IMR-90 (cell line): ENCODE results near the gene GPX4.

Source experiments
- CEBPB ChIP-seq: IDR thresholded peaks from 2 replicates; pipeline ENCODE4 v1.6.1; 2012; ENCODE audit warnings: low read depth, low read length, improper control_type of control experiment
- MAFK ChIP-seq: IDR thresholded peaks from 2 replicates; pipeline ENCODE4 v1.6.1; 2012; ENCODE audit warnings: low read depth, low read length, improper control_type of control experiment
- MAZ ChIP-seq: IDR thresholded peaks from 2 replicates; pipeline ENCODE4 v1.6.1; 2012; ENCODE audit warnings: low read depth, mild to moderate bottlenecking, low read length, improper control_type of control experiment, moderate library complexity, borderline replicate concordance
- MXI1 ChIP-seq: IDR thresholded peaks from 2 replicates; pipeline ENCODE4 v1.6.1; 2012; ENCODE audit warnings: low read depth, mild to moderate bottlenecking, low read length, moderate library complexity, borderline replicate concordance
- NFE2L2 ChIP-seq: fragments of 150-350 bp; IDR thresholded peaks from 2 replicates; pipeline ENCODE4 v1.6.1; 2016; ENCODE audit warnings: low read depth, mild to moderate bottlenecking, low read length
- POLR2A ChIP-seq: IDR thresholded peaks from 2 replicates; pipeline ENCODE4 v1.6.1; 2012; ENCODE audit warnings: mild to moderate bottlenecking, low read depth, low read length
- RAD21 ChIP-seq: IDR thresholded peaks from 2 replicates; pipeline ENCODE4 v1.6.1; 2012; ENCODE audit warnings: low read length, improper control_type of control experiment
- RCOR1 ChIP-seq: IDR thresholded peaks from 2 replicates; pipeline ENCODE4 v1.6.1; 2012; ENCODE audit warnings: mild to moderate bottlenecking, low read length, improper control_type of control experiment; ENCODE audit not compliant: insufficient replicate concordance
- SMC3 ChIP-seq: fragments of 150-350 bp; IDR thresholded peaks from 2 replicates; pipeline ENCODE4 v1.6.1; 2016; ENCODE audit warnings: low read depth, mild to moderate bottlenecking, antibody characterized with exemption, low read length, moderate library complexity
- USF2 ChIP-seq: fragments of 150-350 bp; IDR thresholded peaks from 2 replicates; pipeline ENCODE4 v1.6.1; 2017; ENCODE audit warnings: mild to moderate bottlenecking, antibody characterized with exemption, low read length, low read depth
- TF ChIP-seq, protein P1 (sequence below): conservative IDR thresholded peaks from 2 replicates; pipeline ENCODE4 v1.5.1; 2012; ENCODE audit warnings: mild to moderate bottlenecking, low read depth, low read length, improper control_type of control experiment
- TF ChIP-seq, protein P2 (sequence below): fragments of 150-350 bp; IDR thresholded peaks from 2 replicates; pipeline ENCODE4 v1.6.1; 2016; ENCODE audit warnings: low read depth, mild to moderate bottlenecking, low read length, moderate library complexity, borderline replicate concordance

DNA sequence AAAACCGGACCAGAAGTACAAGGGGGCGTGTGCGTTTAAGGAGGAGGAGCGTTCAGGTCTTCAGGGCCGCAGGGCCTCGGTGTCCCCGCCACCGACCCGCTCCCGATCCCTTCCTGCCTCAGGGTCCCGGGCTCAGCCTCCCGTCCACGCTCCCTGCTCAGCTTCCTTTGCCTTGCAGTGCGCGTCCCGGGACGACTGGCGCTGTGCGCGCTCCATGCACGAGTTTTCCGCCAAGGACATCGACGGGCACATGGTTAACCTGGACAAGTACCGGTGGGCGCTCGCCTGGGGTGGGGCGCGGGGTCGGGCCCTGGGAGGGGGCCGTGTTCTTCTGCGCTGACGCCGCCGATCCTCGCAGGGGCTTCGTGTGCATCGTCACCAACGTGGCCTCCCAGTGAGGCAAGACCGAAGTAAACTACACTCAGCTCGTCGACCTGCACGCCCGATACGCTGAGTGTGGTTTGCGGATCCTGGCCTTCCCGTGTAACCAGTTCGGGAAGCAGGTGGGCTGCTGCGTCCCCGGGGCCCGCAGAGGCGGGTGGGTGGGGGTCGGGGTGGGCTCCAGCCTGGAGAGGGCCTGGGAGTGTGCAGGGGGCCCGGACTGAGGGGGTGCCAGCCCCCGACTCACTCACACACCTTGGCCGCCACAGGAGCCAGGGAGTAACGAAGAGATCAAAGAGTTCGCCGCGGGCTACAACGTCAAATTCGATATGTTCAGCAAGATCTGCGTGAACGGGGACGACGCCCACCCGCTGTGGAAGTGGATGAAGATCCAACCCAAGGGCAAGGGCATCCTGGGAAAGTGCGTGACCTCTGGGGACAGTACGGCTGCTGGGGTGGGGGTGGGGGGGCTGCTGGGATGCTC lies 1.4 kb downstream of the GPX4 start:
- TF ChIP-seq, protein P1, sequence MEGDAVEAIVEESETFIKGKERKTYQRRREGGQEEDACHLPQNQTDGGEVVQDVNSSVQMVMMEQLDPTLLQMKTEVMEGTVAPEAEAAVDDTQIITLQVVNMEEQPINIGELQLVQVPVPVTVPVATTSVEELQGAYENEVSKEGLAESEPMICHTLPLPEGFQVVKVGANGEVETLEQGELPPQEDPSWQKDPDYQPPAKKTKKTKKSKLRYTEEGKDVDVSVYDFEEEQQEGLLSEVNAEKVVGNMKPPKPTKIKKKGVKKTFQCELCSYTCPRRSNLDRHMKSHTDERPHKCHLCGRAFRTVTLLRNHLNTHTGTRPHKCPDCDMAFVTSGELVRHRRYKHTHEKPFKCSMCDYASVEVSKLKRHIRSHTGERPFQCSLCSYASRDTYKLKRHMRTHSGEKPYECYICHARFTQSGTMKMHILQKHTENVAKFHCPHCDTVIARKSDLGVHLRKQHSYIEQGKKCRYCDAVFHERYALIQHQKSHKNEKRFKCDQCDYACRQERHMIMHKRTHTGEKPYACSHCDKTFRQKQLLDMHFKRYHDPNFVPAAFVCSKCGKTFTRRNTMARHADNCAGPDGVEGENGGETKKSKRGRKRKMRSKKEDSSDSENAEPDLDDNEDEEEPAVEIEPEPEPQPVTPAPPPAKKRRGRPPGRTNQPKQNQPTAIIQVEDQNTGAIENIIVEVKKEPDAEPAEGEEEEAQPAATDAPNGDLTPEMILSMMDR, result no peak
- TF ChIP-seq MXI1 (no peak), USF2 (no peak), SMC3 (no peak), POLR2A (no peak), CEBPB (no peak), NFE2L2 (no peak), MAZ (no peak), MAFK (no peak), RCOR1 (no peak), RAD21 (no peak)
- TF ChIP-seq, protein P2, sequence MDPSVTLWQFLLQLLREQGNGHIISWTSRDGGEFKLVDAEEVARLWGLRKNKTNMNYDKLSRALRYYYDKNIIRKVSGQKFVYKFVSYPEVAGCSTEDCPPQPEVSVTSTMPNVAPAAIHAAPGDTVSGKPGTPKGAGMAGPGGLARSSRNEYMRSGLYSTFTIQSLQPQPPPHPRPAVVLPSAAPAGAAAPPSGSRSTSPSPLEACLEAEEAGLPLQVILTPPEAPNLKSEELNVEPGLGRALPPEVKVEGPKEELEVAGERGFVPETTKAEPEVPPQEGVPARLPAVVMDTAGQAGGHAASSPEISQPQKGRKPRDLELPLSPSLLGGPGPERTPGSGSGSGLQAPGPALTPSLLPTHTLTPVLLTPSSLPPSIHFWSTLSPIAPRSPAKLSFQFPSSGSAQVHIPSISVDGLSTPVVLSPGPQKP, result no peak
